Measurements from ENCODE around the gene CAMKK2. TPM values are rescaled to one million over a fixed set of nuclear protein-coding genes. Genes with fewer than 3 reads are reported as not detected.

CAMKK2 gene
- total and polyA plus RNA-seq, 9 of the 15 experiments (the other 6 are each of a cell fraction or from before 2014, with no cell fraction given), result 4.3 to 32.0 (median 18.2) TPM

DNA sequence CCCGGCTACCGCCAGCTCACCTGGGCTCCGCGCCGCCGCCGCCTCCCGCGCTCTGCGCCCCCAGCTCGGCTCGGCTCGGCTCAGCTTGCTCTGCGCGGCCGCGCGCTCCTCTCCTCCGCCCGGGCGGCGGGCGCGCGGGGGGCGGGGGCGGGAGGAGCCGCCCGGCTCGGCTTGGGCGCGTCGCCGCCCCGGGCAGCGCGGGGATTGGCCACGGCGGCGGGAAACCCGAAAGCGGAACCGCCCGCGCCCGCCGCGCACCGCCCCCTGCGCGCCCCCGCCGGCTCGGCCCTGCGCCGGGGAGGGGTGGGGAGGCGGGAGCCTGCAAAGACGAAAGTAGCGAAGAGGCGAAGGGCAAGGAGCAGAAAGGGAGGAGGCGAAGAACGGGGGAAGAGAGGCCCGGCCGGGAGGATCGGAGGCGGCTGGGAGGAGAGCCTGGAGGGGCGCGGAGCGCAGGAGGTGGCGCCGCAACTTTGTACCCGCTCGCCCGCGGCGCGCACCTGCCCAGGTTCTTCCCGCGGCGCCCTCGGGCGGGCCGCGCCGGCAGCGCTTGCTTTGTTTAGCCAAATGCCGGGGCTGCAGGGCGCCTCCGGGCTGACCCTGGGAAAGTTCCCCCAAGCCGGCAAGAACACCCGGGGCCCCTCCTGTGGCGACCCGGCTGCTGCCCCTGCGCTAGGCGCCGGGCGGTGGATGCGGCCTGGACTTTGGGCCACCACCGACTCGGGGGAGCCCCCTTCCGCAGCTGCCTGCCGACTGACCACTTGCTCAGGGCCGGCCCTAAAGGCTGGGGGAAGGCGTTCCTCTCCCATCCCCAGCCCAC lies at the start of gene CAMKK2 (continued):
- TF ChIP-seq ZNF133 (CRISPR knock-in tag; IDR thresholded peaks at IDR 0.05) (no peak), ZNF668 (CRISPR knock-in tag; IDR thresholded peaks at IDR 0.05) (no peak), ZNF699 (CRISPR knock-in tag; IDR thresholded peaks at IDR 0.05; ENCODE audit: insufficient replicate concordance) (no peak), SIRT6 (IDR thresholded peaks at IDR 0.05; ENCODE audit: low read depth, low read length) (no peak), CREBBP (IDR thresholded peaks at IDR 0.05; ENCODE audit: low read depth, low read length) (no peak), TCF7 (IDR thresholded peaks at IDR 0.05; ENCODE audit: borderline replicate concordance) (no peak), RBM15 (IDR thresholded peaks at IDR 0.05; ENCODE audit: insufficient read depth, low read length) (no peak), SMAD3 (CRISPR knock-in tag; conservative IDR thresholded peaks at IDR 0.05) (no peak), C11orf30 (IDR thresholded peaks at IDR 0.05; ENCODE audit: low read depth) (no peak), ZNF224 (CRISPR knock-in tag; IDR thresholded peaks at IDR 0.05) (no peak), CEBPB (tag; IDR thresholded peaks at IDR 0.05) (no peak), ZNF3 (CRISPR knock-in tag; IDR thresholded peaks at IDR 0.05) (no peak), ZNF444 (CRISPR knock-in tag; IDR thresholded peaks at IDR 0.05) (no peak), ILF3 (IDR thresholded peaks at IDR 0.05; ENCODE audit: borderline replicate concordance) (no peak), TFAM (CRISPR knock-in tag; conservative IDR thresholded peaks at IDR 0.05) (no peak)
- TF ChIP-seq, protein P1, sequence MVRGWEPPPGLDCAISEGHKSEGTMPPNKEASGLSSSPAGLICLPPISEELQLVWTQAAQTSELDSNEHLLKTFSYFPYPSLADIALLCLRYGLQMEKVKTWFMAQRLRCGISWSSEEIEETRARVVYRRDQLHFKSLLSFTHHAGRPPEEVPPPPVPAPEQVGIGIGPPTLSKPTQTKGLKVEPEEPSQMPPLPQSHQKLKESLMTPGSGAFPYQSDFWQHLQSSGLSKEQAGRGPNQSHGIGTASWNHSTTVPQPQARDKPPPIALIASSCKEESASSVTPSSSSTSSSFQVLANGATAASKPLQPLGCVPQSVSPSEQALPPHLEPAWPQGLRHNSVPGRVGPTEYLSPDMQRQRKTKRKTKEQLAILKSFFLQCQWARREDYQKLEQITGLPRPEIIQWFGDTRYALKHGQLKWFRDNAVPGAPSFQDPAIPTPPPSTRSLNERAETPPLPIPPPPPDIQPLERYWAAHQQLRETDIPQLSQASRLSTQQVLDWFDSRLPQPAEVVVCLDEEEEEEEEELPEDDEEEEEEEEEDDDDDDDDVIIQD (CRISPR knock-in tag; IDR thresholded peaks at IDR 0.05), result no peak
- TF ChIP-seq, protein P2, sequence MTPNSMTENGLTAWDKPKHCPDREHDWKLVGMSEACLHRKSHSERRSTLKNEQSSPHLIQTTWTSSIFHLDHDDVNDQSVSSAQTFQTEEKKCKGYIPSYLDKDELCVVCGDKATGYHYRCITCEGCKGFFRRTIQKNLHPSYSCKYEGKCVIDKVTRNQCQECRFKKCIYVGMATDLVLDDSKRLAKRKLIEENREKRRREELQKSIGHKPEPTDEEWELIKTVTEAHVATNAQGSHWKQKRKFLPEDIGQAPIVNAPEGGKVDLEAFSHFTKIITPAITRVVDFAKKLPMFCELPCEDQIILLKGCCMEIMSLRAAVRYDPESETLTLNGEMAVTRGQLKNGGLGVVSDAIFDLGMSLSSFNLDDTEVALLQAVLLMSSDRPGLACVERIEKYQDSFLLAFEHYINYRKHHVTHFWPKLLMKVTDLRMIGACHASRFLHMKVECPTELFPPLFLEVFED (CRISPR knock-in tag; conservative IDR thresholded peaks at IDR 0.05), result no peak
- TF ChIP-seq, protein P3, sequence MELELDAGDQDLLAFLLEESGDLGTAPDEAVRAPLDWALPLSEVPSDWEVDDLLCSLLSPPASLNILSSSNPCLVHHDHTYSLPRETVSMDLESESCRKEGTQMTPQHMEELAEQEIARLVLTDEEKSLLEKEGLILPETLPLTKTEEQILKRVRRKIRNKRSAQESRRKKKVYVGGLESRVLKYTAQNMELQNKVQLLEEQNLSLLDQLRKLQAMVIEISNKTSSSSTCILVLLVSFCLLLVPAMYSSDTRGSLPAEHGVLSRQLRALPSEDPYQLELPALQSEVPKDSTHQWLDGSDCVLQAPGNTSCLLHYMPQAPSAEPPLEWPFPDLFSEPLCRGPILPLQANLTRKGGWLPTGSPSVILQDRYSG (tag; conservative IDR thresholded peaks at IDR 0.05; ENCODE audit: low read depth), result 0 out of 2 replicates have a peak, but pooled peaks have one; percentile 56
- TF ChIP-seq, protein P4, sequence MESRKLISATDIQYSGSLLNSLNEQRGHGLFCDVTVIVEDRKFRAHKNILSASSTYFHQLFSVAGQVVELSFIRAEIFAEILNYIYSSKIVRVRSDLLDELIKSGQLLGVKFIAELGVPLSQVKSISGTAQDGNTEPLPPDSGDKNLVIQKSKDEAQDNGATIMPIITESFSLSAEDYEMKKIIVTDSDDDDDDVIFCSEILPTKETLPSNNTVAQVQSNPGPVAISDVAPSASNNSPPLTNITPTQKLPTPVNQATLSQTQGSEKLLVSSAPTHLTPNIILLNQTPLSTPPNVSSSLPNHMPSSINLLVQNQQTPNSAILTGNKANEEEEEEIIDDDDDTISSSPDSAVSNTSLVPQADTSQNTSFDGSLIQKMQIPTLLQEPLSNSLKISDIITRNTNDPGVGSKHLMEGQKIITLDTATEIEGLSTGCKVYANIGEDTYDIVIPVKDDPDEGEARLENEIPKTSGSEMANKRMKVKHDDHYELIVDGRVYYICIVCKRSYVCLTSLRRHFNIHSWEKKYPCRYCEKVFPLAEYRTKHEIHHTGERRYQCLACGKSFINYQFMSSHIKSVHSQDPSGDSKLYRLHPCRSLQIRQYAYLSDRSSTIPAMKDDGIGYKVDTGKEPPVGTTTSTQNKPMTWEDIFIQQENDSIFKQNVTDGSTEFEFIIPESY (CRISPR knock-in tag; IDR thresholded peaks at IDR 0.05), result no peak
- TF ChIP-seq, protein P5, sequence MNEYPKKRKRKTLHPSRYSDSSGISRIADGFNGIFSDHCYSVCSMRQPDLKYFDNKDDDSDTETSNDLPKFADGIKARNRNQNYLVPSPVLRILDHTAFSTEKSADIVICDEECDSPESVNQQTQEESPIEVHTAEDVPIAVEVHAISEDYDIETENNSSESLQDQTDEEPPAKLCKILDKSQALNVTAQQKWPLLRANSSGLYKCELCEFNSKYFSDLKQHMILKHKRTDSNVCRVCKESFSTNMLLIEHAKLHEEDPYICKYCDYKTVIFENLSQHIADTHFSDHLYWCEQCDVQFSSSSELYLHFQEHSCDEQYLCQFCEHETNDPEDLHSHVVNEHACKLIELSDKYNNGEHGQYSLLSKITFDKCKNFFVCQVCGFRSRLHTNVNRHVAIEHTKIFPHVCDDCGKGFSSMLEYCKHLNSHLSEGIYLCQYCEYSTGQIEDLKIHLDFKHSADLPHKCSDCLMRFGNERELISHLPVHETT (CRISPR knock-in tag; conservative IDR thresholded peaks at IDR 0.05 in 1 of 2, IDR thresholded peaks at IDR 0.05 in 1 of 2), result peak in 1 of 2 experiments; percentile 90; a peak in 2 of 4 replicates

Measured in K562 (cell line).